A673 (cell line): ENCODE data around the gene RGS6. TPM values are rescaled to one million over a fixed set of nuclear protein-coding genes. Genes with fewer than 3 reads are reported as not detected.

Source experiments
- BruUV-seq: library from RNA; stranded (reverse); fragments of 400-500 nt; replicated peaks from 2 replicates; lab custom pipeline; 2021; lab: Mats Ljungman, UMichigan
- CTCF ChIA-PET: fragments of 300-600 bp; sonication (Branson Sonifier 250); formaldehyde crosslinking; loops from one replicate; lab custom pipeline; 2022; ENCODE audit warnings: antibody characterized with exemption; lab: Charles Lee
- POLR2A ChIA-PET: fragments of 300-600 bp; sonication (Branson Sonifier 250); formaldehyde crosslinking; loops from one replicate; lab custom pipeline; 2022; ENCODE audit warnings: antibody characterized with exemption; ENCODE audit not compliant: low non-redundant PET; lab: Charles Lee
- DNase-seq: peaks from one replicate; pipeline ENCODE4 v3.0.0-alpha.2; 2015; ENCODE audit warnings: low spot score
- H3K27ac ChIP-seq: fragments of 200-600 bp; sonication (generic); 2 replicates; pipeline ENCODE4 v1.5.1; 2016; ENCODE audit warnings: mixed run types, low read depth, mild to moderate bottlenecking, mixed read lengths, antibody characterized with exemption, low read length; ENCODE audit not compliant: poor library complexity, severe bottlenecking
- H3K27me3 ChIP-seq: fragments of 200-600 bp; sonication (generic); replicated peaks from 2 replicates; pipeline ENCODE4 v1.6.1; 2017; ENCODE audit warnings: mixed run types, low read depth, mild to moderate bottlenecking, mixed read lengths, antibody characterized with exemption, low read length; ENCODE audit not compliant: insufficient read depth, poor library complexity
- H3K36me3 ChIP-seq: fragments of 200-600 bp; sonication (generic); 2 replicates; pipeline ENCODE4 v1.6.1; 2016; ENCODE audit warnings: mixed run types, mild to moderate bottlenecking, mixed read lengths, antibody characterized with exemption, low read length; ENCODE audit not compliant: insufficient read depth, poor library complexity, severe bottlenecking
- H3K4me1 ChIP-seq: fragments of 200-600 bp; sonication (generic); 2 replicates; pipeline ENCODE4 v1.6.1; 2017; ENCODE audit warnings: mixed run types, mild to moderate bottlenecking, mixed read lengths, antibody characterized with exemption, low read length; ENCODE audit not compliant: insufficient read depth, poor library complexity, severe bottlenecking
- H3K4me3 ChIP-seq: fragments of 200-600 bp; sonication (generic); 2 replicates; pipeline ENCODE4 v1.5.1; 2016; ENCODE audit warnings: low read depth, mixed run types, mild to moderate bottlenecking, mixed read lengths, low read length; ENCODE audit not compliant: poor library complexity, severe bottlenecking
- H3K9me3 ChIP-seq: fragments of 200-600 bp; sonication (generic); 2 replicates; pipeline ENCODE4 v1.6.1; 2016; ENCODE audit warnings: mixed run types, low read depth, mild to moderate bottlenecking, mixed read lengths, antibody characterized with exemption, low read length; ENCODE audit not compliant: poor library complexity, severe bottlenecking
- EZH2 ChIP-seq: fragments of 200-600 bp; sonication (generic); IDR thresholded peaks from 2 replicates; pipeline ENCODE4 v1.6.1; 2017; ENCODE audit warnings: borderline replicate concordance, low read depth, mild to moderate bottlenecking, mixed read lengths, antibody characterized with exemption, low read length; ENCODE audit not compliant: poor library complexity, severe bottlenecking
- intact Hi-C: fragments of 100-400 bp; cut with micrococcal nuclease; formaldehyde crosslinking; loops from one replicate; pipeline ENCODE4 v1.10.0; 2022; ENCODE audit not compliant: unreplicated experiment
- total RNA-seq: library from RNA; stranded (reverse); gene quantifications from 2 replicates; pipeline ENCODE4 v1.2.3, GENCODE V29; 2021
- TF ChIP-seq, protein P1 (sequence below): fragments of 300-800, 200-600 bp; sonication (generic); conservative IDR thresholded peaks from 2 replicates; pipeline ENCODE4 v1.5.1; 2017; ENCODE audit warnings: low read depth, mild to moderate bottlenecking, antibody characterized with exemption, low read length, moderate library complexity, mixed read lengths

Gene RGS6
- total RNA-seq, 1 experiment from 2014 or later: not detected

- H3K27me3 ChIP-seq: no peaks in the 10 kb centered on the region
- no peaks in the 10 kb centered on the region for H3K4me1 ChIP-seq
- no peak for TF ChIP-seq EZH2
- TF ChIP-seq, protein P1, sequence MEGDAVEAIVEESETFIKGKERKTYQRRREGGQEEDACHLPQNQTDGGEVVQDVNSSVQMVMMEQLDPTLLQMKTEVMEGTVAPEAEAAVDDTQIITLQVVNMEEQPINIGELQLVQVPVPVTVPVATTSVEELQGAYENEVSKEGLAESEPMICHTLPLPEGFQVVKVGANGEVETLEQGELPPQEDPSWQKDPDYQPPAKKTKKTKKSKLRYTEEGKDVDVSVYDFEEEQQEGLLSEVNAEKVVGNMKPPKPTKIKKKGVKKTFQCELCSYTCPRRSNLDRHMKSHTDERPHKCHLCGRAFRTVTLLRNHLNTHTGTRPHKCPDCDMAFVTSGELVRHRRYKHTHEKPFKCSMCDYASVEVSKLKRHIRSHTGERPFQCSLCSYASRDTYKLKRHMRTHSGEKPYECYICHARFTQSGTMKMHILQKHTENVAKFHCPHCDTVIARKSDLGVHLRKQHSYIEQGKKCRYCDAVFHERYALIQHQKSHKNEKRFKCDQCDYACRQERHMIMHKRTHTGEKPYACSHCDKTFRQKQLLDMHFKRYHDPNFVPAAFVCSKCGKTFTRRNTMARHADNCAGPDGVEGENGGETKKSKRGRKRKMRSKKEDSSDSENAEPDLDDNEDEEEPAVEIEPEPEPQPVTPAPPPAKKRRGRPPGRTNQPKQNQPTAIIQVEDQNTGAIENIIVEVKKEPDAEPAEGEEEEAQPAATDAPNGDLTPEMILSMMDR: no peak
- intact Hi-C loops: no loop called here
- no TSS peak for BruUV-seq
- ChIA-PET POLR2A (no interaction called here), CTCF (no interaction called here)
- no peak overlapping the region for H3K4me3 ChIP-seq
- no peak overlapping the region for H3K27ac ChIP-seq
- no peaks in the 10 kb centered on the region for H3K36me3 ChIP-seq
- H3K9me3 ChIP-seq: no peaks in the 10 kb centered on the region
- no peak for DNase-seq
These were observed 304.4 kb downstream of the RGS6 start for GRCh38 chr14:72236629-72237028.

- ChIA-PET CTCF (no interaction called here), POLR2A (no interaction called here)
- BruUV-seq: no TSS peak
- H3K4me3 ChIP-seq: no peak overlapping the region
- no peaks in the 10 kb centered on the region for H3K36me3 ChIP-seq
- H3K9me3 ChIP-seq: no peaks in the 10 kb centered on the region
- H3K4me1 ChIP-seq: no peaks in the 10 kb centered on the region
- no peak overlapping the region for H3K27ac ChIP-seq
- H3K27me3 ChIP-seq: no peaks in the 10 kb centered on the region
- no peak for DNase-seq
- TF ChIP-seq, protein P1: no peak
- no peak for TF ChIP-seq EZH2
- intact Hi-C loops: no loop called here
These were observed 305.8 kb downstream of the RGS6 start for GRCh38 chr14:72237722-72238666.

- no peak for DNase-seq
- no peaks in the 10 kb centered on the region for H3K9me3 ChIP-seq
- ChIA-PET CTCF (no interaction called here), POLR2A (no interaction called here)
- intact Hi-C loops: no loop called here
- H3K36me3 ChIP-seq: no peaks in the 10 kb centered on the region
- H3K4me3 ChIP-seq: no peak overlapping the region
- no TSS peak for BruUV-seq
- TF ChIP-seq, protein P1: no peak
- no peak for TF ChIP-seq EZH2
- H3K4me1 ChIP-seq: no peaks in the 10 kb centered on the region
- no peak overlapping the region for H3K27ac ChIP-seq
- H3K27me3 ChIP-seq: no peaks in the 10 kb centered on the region
These were observed 311.4 kb downstream of the RGS6 start for GRCh38 chr14:72243309-72244293.
